Measurements from ENCODE around the gene ZCCHC14. TPM values are rescaled to one million over a fixed set of nuclear protein-coding genes. Genes with fewer than 3 reads are reported as not detected.

ZCCHC14 gene
- total RNA-seq, 1 experiment from 2014 or later, result 4.7 TPM

Other genes with a start within 250 kb of the ZCCHC14 start
- gene C16orf95, start 175.6 kb downstream of the ZCCHC14 start, total RNA-seq (2014; rRNA removed; shearing (Covaris generic)), result 2.7 and 2.8 TPM in 2 replicates
- 7.0 and 9.1 TPM in 2 replicates for gene FBXO31, start 109.2 kb downstream of the ZCCHC14 start, total RNA-seq (2014; rRNA removed; shearing (Covaris generic))
- gene MAP1LC3B, start 100.7 kb downstream of the ZCCHC14 start, total RNA-seq (2014; rRNA removed; shearing (Covaris generic)), result 33.6 and 42.9 TPM in 2 replicates
- gene JPH3, start 109.5 kb upstream of the ZCCHC14 start, total RNA-seq (2014; rRNA removed; shearing (Covaris generic)), result 0.67 and 0.72 TPM in 2 replicates

All from NCI-H460 (cell line).